ENCODE data around the gene SLC46A3.
"Not testable (repeated sequence)": the region's sequence is repeated elsewhere in the genome, so short reads cannot be mapped to it uniquely, and the experiment has no call there.

SLC46A3 gene

GRCh38 chr13:28718543-28719226 lies at the start of gene SLC46A3:
SLC46A3 (minus strand) TSS chr13:28718970; CDS start chr13:28717998, 972 bp downstream.
- DNase-seq (ENCODE audit: low read depth in 2 of 2) = peak; percentile 93 to 97

GRCh38 chr13:28763887-28764286 lies 45.1 kb upstream of the SLC46A3 start:
- DNase-seq (ENCODE audit: low read depth in 2 of 2) = no peak

GRCh38 chr13:28761586-28761985 lies 42.8 kb upstream of the SLC46A3 start:
- DNase-seq (ENCODE audit: low read depth in 2 of 2) = no peak

- DNase-seq (ENCODE audit: low read depth in 2 of 2) = no peak
These were observed 36.7 kb upstream of the SLC46A3 start for GRCh38 chr13:28755546-28755870.

- no peak for DNase-seq (ENCODE audit: low read depth in 2 of 2)
These were observed 36.2 kb upstream of the SLC46A3 start for GRCh38 chr13:28754698-28755545.

GRCh38 chr13:28753946-28754345 lies 35.2 kb upstream of the SLC46A3 start:
- no peak for DNase-seq (ENCODE audit: low read depth in 2 of 2)

GRCh38 chr13:28753208-28753892 lies 34.6 kb upstream of the SLC46A3 start:
- no peak for DNase-seq (ENCODE audit: low read depth in 2 of 2)

- no peak for DNase-seq (ENCODE audit: low read depth in 2 of 2)
These were observed 32.6 kb upstream of the SLC46A3 start for GRCh38 chr13:28751175-28751960.

GRCh38 chr13:28750187-28751045 lies 31.6 kb upstream of the SLC46A3 start:
- no peak for DNase-seq (ENCODE audit: low read depth in 2 of 2)

- DNase-seq (ENCODE audit: low read depth in 2 of 2) = no peak
These were observed 29.1 kb upstream of the SLC46A3 start for GRCh38 chr13:28747851-28748250.

- no peak for DNase-seq (ENCODE audit: low read depth in 2 of 2)
These were observed 27.5 kb upstream of the SLC46A3 start for GRCh38 chr13:28746287-28746612.

- DNase-seq (ENCODE audit: low read depth in 2 of 2) = no peak
These were observed 25.9 kb upstream of the SLC46A3 start for GRCh38 chr13:28744656-28745055.

- DNase-seq (ENCODE audit: low read depth in 2 of 2) = no peak
These were observed 25.3 kb upstream of the SLC46A3 start for GRCh38 chr13:28744091-28744536.

GRCh38 chr13:28743499-28744083 lies 24.8 kb upstream of the SLC46A3 start:
- no peak for DNase-seq (ENCODE audit: low read depth in 2 of 2)

GRCh38 chr13:28743020-28743419 lies 24.2 kb upstream of the SLC46A3 start:
- DNase-seq (ENCODE audit: low read depth in 2 of 2) = no peak

- DNase-seq (ENCODE audit: low read depth in 2 of 2) = not testable (repeated sequence)
These were observed 23.7 kb upstream of the SLC46A3 start for GRCh38 chr13:28742445-28742844.

GRCh38 chr13:28741084-28741491 lies 22.3 kb upstream of the SLC46A3 start:
- DNase-seq (ENCODE audit: low read depth in 2 of 2) = no peak

GRCh38 chr13:28739376-28739775 lies 20.6 kb upstream of the SLC46A3 start:
- no peak for DNase-seq (ENCODE audit: low read depth in 2 of 2)

GRCh38 chr13:28735481-28736029 lies 16.8 kb upstream of the SLC46A3 start:
- DNase-seq (ENCODE audit: low read depth in 2 of 2) = no peak

GRCh38 chr13:28734906-28735305 lies 16.1 kb upstream of the SLC46A3 start:
- no peak for DNase-seq (ENCODE audit: low read depth in 2 of 2)

Data from stimulated activated CD8-positive, alpha-beta memory T cell treated with anti-CD3 and anti-CD28 coated beads, Interleukin-2, amount 100 ng/mL, for 1 hour (primary cell).